AG08395 (cell line): ENCODE measurements around the gene ERCC6L.
"Not testable (repeated sequence)": the region's sequence is repeated elsewhere in the genome, so short reads cannot be mapped to it uniquely, and the experiment has no call there.

Source experiments
- DNase-seq: peaks from one replicate; pipeline ENCODE4 v3.0.0; 2012; ENCODE audit warnings: mixed read lengths, low spot score

Gene ERCC6L

DNA sequence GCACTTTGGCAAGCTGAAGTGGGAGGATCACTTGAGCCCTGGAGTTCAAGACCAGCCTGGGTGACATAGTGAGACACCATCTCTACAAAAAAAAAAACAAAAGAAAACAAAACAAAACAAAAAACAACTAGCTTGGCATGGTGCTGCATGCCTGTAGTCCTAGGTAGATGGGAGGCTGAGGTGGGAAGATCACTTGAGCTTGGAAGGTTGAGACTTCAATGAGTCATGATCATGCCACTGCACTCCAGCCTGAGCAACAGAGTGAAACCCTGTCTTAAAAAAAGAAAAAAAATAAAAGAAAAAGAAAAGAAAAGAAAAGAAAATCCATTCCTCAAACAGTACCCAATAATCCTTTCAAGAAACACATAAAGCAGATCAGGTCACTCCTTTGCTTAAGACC is 14.9 kb upstream of the ERCC6L start:
- no peak for DNase-seq

DNA sequence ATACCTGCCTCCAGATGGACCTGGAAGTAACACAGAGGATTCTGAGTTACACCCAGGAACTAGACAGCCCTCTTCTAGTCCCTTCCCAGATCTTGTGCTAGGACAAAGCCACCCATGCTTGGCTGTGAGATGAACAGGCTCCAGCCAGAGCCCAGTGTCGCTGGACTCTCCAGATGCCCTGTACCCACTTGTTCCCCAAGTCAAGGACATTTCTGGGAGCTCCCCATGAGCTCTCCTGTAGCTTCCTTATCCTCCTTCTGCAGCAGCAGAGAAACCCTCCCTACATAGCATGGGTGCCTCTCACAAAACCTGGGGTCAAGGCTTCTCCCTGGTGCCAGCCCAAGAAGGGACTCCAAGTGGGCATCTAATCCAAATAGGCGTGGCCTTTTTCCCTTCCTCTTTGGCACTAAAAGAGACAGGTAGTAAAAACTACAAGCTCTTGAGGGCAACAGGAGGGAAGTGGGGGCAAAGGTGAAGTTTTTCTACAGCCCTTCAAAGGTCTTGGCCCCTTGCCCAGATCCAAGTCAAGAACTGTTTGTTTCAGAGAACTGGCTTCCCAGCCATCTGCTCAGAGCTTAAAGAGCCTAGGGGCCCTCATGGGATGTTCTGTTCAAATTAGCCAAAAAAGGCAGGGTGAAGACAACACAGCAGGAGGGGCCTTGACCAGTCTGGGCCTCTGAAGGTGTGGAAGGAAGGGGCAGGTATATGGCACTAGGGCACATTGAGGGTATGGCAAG is 8.5 kb upstream of the ERCC6L start:
- DNase-seq = no peak

DNA sequence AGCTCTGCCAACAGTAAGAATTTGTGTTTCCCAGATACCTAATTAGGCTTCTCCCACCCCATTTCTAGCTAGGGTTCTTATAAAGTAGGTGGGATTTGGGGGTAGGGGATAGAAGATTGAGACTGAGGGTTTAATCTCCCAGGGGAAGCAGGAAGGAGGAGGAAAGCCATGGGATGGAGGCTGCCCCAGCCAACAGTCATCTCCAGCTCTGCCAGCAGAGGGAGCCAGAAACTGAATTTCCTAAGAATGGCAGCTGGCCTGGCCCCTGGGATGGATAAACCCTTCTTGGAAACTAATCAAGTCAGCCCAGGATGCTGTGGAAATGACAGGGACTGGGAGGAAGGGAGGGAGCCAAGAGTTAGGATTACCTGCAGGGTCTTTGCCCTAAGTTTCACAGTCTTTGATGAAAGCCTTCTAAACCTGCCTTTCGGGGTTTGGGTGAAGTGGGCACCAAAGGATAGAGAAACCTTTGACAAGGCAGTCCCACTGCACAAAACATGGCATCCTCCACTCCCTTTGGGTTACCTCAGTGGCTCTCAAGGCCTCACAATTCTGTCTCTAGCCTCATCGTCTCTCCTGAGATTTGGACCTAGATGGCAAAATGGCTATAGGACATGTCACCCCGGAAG is 6.7 kb upstream of the ERCC6L start:
- peak; percentile 86 for DNase-seq

DNA sequence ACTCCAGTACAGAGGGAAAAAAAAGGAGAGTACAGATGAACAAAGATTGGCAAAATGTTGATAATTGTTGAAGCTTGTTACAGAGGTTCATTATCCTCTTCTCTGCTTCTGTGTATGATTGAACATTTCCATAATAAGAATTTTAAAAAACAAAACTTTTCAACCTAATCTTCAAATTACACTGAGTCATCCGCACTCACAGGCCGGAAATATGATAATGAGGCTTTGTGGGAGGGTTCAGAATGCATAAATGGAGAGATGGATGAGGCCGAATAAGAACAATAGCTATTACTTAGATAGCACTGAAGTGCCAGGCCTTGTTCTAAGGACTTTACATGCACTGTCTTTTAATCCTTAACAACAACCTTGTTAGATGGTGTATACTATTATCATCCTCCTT is 4.6 kb upstream of the ERCC6L start:
- DNase-seq = peak; percentile 24

DNA sequence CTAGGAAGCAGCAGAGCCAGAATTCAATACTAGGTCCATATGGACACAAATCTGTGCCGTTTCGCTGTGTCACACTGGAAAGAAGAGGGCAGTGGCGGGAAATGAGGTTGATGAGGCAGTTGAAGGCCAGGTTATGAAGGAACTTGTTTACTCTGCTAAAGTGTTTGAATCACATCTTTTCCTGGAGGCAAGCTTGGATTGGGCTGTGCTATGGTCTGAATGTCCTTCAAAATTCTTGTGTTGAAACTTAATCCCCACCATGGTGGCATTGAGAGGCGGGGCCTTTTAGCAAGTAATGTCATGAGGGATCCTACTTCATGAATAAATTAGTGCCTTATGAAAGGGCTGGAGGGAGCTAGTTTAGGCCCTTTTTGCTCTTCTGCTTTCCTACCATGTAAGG is 2.1 kb upstream of the ERCC6L start:
- DNase-seq = no peak

DNA sequence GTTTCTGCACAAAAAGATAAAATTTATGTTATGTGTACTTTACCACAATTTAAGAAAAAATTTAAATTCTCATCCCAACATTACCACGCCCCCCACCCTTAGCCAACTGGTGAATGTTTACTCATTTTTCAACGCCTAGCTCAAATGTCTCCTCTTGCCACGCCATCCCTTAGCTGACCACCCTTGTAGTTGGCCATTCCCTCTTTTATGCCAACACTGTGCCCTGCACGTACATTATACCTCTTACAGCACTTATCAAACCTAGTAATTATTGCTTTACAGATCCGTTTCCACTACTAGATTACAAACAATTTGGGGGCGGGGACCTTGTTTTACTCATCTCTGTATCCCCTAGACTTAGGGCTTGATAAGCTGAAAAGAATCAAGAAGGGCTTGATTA is 644 bp downstream of the ERCC6L start:
- DNase-seq = no peak

DNA sequence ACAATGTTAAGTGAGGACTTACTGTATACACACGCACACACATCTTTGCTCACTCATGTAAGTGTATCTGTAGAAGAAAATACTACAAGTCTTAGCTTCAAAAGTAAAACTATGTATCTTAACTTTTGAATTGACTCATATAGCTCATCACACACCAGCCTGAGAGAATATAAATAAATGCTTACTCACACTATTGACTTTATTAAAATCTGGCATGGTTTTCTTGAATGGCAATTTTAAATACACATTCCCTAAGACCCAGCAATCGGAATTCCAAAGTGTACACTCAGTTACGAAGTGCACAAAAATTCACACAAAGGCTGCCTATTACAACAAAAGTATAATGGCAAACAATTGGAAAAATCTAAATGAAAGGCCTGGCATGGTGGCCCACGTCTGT is 2.0 kb downstream of the ERCC6L start:
- no peak for DNase-seq

DNA sequence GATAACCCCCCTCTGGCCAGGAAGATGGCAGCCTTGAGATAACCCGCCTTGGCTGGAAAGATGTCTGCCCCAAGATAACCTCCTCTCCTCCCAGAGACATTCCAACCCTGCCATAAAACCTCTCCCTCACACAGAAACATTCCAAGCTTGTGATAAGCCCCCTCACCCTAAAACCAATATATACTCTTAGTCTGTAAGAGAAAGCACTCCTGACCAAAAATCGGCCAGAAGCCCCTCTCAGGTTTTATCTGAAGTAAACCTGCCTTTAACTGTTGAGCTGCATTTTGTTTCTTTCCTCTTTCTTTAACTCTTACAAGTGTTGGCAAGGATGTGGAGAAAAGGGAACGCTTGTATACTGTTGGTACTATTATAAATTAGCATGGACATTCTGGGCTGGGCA is 8.5 kb downstream of the ERCC6L start:
- DNase-seq = no peak

DNA sequence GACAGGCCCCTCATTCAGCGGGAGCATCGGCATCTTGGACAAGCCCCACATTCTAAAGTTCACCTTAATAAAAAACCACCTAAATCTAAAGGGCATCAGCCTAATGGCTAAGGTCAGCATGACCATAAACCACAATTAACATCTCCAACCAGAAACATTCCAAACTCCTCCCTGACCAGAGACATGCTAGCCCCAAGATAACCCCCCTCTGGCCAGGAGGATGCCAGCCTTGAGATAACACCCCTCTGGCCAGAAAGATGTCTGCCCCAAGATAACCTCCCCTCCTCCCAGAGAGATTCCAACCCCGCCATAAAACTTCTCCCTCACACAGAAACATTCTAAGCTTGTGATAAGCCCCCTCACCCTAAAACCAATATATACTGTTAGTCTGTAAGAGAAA is 18.5 kb downstream of the ERCC6L start:
- not testable (repeated sequence) for DNase-seq

DNA sequence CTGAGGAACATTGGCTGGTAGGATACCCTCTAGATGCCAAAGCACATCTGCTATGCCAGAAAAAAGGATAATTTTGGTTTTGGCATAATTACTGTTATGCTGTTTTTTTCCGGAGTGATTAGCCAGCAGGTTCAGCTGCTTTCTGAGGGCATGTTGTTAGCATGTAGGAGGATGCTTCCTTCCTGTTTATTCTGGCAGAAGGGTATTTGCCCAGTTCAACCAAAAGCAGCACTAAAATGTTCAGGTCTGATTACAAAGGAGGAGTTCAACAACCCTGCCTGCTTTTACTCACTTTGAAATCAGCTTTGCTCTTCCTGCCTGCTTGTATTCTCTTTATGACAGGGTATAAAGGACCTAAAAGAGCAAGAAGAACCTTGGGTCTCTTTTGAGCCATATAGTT is 21.9 kb downstream of the ERCC6L start:
- DNase-seq = no peak

DNA sequence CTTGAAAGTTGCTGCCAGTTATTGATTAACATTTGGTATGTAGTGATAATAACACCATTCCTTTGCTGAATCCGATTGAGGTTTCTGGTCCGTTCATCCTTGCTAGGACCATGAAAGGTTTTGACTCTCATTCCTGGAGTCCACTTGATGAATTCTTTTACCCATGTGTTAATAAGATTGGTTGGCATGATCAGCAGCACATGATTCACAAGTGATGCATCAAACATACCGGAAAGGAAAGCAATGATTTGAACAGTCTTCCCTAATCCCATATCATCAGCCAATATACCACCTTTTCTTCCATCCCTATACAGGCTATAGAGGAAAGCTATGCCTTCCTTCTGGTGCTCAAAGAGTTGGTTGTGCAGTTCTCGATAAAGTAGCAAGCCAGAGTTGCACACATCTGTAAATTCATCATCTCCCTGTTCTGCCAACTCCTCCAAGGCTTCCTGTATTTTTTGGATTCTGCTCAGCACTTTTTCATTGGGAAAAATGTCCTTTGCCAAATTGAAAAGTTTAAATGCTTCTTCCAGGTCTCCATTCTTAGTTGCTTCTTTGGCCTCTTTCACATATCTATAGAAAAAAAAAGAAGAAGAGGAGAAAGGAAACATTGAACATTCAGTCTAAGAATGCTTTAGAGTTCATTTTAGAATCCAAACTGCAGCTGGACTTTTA is 30.6 kb downstream of the ERCC6L start:
- peak; percentile 50 for DNase-seq

DNA sequence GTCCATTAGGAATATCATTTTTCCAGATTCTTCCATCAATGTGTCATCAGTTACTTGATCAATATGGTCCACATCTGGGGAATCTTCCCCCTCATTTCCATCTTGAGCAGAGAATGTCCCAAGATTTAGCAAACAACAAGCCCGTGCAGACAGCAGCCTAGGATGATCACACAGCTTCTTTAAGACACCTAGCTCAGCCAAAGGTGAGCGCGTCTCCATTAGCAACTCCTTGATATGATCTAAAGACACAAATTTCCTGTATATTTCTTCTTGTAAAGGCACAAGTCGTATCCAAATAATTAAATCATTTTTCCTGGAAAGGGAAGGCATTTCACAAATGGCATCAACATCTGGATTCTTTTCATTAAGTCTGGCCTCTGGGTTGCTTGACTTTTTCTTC is 31.5 kb downstream of the ERCC6L start:
- DNase-seq = no peak

DNA sequence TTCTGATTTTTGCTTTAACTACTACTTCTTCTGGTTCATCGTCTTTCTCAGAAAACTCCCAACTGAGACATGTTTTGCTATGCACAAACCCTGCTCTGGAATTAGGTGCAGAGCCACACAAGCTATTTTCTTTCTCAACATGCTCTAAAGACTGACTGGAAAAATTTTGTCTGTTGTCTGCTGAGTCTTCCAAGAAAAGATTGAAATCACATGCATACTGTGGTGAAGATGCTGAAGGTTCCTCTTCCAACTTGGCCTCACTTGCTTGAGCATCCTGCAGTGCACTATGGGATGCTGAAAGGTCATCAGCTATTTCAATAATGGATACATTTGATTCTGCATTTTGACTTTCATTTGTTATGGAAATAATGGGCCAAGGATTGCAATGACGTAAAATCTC is 33.1 kb downstream of the ERCC6L start:
- no peak for DNase-seq

DNA sequence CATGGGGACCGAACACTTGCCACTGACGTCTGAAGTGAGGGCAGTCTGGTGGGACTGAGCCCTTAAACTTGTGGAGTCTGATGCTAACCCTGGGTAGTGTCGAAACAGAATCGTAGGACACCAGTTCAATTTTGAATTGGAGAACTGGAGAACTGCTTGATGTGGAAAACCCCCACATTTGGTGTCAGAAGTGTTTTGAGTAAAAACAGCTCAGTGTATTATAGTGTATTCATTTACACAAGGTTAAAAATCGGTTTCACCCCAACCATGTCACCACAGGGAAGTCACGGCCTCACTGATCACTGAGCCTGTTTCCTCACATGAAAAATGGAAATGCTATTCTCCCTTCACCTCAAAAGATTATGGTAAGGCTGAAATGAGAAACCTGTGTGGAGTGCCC is 35.4 kb downstream of the ERCC6L start:
- no peak for DNase-seq

DNA sequence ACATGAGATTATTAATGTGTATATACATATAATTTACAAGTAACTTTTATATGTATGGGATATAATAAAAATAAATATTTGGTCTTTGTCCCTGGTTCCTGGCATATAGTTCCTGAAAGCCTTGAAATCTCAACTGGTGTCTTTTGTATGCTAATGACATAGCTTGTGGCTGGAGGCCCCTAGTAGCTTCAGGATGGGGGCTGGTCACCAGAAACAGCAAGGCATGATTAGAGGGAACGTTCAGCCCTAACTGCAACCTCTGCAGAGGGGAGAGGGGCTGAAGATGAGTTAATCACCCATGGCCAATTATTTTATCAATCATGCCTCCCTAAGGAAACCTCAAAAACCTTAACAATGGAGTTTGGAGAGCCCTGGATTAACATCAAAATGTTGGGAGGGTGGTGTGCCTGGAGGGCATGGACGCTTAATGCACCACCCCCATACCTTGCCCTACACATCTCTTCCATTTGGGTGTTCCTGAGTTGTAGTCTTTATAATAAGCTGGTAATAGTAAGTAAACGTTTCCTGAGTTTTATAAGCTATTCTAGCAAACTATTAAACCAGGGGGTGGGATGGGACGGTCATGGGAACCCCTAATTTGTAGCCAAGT is 35.9 kb downstream of the ERCC6L start:
- DNase-seq = no peak

DNA sequence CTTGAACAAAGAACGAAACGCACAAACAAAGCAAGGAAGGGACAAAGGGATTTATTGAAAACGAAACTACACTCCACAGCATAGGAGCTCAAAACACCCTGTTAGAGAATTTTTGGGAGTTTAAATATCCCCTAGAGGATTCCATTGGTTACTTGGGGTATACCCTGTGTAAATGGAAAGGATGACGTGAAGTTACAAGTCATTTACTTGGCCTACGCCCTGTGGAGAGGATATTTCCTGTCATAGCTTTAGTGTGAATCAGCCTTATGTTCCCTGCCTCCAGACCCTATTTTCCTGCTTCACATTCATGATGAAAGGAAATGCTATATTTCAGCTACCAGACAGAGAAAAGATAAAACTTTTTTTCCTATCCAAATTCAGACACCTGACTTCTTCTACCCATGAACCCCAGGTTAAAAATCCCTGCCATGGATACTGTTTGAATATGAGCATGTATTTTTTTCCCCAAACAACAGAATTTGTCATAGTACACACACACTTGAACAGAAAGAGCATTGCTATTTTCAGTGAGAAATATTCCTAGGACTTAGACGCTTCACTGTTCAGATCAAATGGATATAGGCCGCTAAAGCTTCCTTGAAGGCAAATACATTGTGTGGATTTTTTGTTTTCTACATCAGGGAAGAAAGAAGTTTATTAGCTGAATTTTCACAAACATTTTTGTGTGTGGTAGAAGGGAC is 36.8 kb downstream of the ERCC6L start:
- DNase-seq = peak; percentile 50

DNA sequence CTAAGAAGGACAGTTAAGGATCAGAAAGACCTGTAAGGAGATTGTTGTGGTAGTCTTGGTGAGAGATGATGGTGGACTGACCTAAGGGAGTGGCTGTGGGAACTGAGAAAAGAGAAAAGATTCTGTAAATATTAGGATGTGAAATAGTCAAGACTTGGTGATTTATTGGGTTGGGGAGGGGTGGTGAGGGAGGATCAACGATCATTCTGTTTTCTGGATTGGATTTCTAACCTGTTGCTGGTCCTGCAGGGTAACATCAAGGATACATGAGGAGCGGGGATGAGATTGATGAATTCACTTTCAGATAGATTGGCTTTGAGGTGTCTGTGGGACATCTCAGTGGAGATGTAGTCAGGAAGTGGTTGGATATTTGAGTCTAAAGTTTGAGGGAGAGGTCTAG is 55.9 kb downstream of the ERCC6L start:
- DNase-seq = no peak

DNA sequence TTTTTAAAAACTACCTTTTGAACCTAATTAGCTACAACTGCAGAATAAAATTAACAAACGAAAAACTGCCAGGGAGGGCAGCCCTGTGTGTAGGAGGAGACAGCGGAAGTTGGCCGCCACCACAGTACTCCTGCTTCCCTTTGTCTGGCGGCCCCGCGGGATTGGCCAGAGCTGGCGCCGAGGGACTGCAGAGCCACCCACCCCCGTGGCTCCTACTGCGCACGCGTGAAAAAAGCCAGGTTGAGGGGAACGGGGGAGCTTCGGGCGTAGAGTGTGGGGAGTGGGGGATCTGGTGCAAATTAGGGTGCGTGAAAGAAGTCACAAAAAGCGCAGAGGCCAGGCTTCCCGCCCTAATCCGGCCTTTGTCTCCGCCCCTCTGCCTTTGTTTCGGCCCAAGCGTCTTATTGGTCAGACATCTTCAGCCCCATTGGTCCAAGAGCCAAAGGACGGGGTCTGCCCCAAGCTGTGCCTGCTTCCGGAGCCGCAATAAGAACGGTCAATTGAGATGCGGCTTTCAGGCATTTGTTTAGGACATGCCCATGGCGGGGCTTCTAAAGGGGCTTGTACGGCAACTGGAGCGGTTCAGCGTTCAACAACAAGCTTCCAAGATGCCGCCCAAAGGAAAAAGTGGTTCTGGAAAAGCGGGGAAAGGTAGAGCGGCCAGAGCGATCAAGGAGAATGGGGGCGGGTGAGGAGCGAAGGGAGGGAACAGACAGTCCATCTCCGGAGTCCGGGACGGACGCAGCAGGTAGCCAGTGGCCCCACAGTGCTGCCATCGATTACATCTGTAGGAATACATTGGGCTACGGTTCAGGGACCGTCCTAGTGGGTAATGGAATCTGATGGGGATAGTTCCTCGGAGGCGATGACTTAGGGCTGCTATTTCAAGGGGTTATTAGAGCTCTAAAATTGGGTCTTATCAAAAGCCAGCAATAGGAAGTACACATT is 57.4 kb downstream of the ERCC6L start, which contains the start of gene PIN4:
PIN4 (plus strand) TSS at position 580 of the 948 bp plus-strand sequence; CDS start at position 609, 29 bp downstream.
- peak; percentile 86 for DNase-seq

DNA sequence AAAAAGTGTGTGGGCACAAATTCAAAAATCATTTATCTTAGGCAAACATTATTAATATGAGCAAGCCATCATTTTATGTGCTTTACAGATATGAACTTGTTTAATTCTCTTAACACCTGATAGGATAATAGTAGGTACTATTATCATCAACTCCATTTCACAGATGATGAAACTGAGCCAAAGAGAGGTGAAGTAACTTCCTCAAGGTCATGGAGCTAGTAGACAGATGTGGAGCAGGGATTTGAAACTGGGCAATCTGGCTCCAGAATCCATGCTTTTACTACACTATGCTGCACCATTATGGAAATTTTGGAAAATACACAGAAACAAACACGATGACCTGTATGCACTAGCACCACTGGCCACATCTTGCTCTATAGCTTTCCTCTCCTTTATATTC is 58.3 kb downstream of the ERCC6L start:
- no peak for DNase-seq

DNA sequence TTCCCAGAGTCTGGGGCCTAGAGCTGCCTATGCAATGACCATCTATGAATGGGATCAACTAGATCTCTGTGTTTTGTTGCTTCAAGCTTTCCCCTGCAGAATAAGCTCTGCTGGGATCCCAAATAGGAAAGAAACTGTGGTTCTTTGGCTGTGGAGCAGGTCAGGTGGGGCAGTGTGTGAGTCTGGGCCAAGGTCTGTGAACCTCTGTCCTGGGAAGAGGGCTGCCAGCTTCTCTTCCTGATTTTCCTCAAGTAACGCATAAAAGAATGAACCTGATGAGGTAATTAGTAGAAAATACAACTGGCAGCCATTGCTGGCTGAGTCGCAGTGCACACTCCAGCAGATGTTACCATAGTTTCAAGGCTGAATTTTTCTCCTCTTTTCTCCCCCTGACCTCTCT is 61.8 kb downstream of the ERCC6L start:
- no peak for DNase-seq

DNA sequence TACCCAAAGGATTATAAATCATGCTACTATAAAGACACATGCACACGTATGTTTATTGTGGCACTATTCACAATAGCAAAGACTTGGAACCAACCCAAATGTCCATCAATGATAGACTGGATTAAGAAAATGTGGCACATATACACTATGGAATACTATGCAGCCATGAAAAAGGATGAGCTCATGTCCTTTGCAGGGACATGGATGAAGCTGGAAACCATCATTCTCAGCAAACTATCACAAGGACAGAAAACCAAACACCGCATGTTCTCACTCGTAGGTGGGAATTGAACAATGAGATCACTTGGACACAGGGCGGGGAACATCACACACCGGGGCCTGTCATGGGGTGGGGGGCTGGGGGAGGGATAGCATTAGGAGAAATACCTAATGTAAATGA is 62.5 kb downstream of the ERCC6L start:
- not testable (repeated sequence) for DNase-seq
